Activated B cell treated with CpG ODN at 0.5 μM for 24 hours (primary cell): Measurements from ENCODE around the gene FGF1. TPM values are rescaled to one million over a fixed set of nuclear protein-coding genes. Genes with fewer than 3 reads are reported as not detected.

ENCODE experiments used
- ATAC-seq: fragments of 200-7000 bp; cut with Tn5 transposase; one replicate; pipeline ENCODE4 v1.10.0; 2021; ENCODE audit warnings: low read depth, mild to moderate bottlenecking, moderate library complexity
- CTCF ChIA-PET: fragments of 350-600 bp; sonication (Branson Sonifier 250); formaldehyde crosslinking; loops from one replicate; lab custom pipeline; 2021; ENCODE audit warnings: antibody characterized with exemption; lab: Charles Lee
- POLR2A ChIA-PET: fragments of 350-600 bp; sonication (Branson Sonifier 250); formaldehyde crosslinking; loops from one replicate; lab custom pipeline; 2021; ENCODE audit warnings: antibody characterized with exemption; lab: Charles Lee
- DNase-seq: peaks from one replicate; pipeline ENCODE4 v3.0.0; 2022
- H3K27ac Mint-ChIP-seq: one replicate; pipeline ENCODE4 v1.8.0; 2020; ENCODE audit warnings: mixed read lengths
- H3K27me3 Mint-ChIP-seq: one replicate; pipeline ENCODE4 v1.8.0; 2021; ENCODE audit warnings: mixed read lengths
- H3K36me3 Mint-ChIP-seq: one replicate; pipeline ENCODE4 v1.8.0; 2021; ENCODE audit warnings: low read depth, mixed read lengths
- H3K4me1 Mint-ChIP-seq: one replicate; pipeline ENCODE4 v1.8.0; 2021; ENCODE audit warnings: mixed read lengths
- H3K4me3 Mint-ChIP-seq: one replicate; pipeline ENCODE4 v1.8.0; 2020; ENCODE audit warnings: mild to moderate bottlenecking, mixed read lengths
- H3K9me3 Mint-ChIP-seq: one replicate; pipeline ENCODE4 v1.8.0; 2020; ENCODE audit warnings: mixed read lengths
- CTCF ChIP-seq: fragments of 200-600 bp; IDR thresholded peaks from one replicate; pipeline ENCODE4 v1.8.0; 2022; ENCODE audit warnings: antibody characterized with exemption, mild to moderate bottlenecking
- intact Hi-C: fragments of 100-400 bp; cut with micrococcal nuclease; formaldehyde crosslinking; loops from one replicate; pipeline ENCODE4 v1.15.1; 2024
- total RNA-seq: library from RNA; stranded (reverse); gene quantifications from 2 replicates; pipeline ENCODE4 v1.2.3, GENCODE V29; 2022

The FGF1 gene
- total RNA-seq, 1 donor from 2014 or later: not detected

- Mint-ChIP-seq H3K4me1 (peaks cover 10% of the 10 kb centered on the region), H3K27ac (no peak overlapping the region), H3K9me3 (no peaks in the 10 kb centered on the region), H3K4me3 (no peak overlapping the region), H3K36me3 (no peaks in the 10 kb centered on the region), H3K27me3 (peaks cover 25% of the 10 kb centered on the region)
- TF ChIP-seq CTCF: no peak
- POLR2A ChIA-PET: no interaction called here
- CTCF ChIA-PET: interaction anchor here (0.7 to 4.1 kb wide), 2 partner anchors 398 to 405 kb away, joined by 3 to 27 read pairs; no protein-coding TSS in a partner anchor
- DNase-seq (no peak), ATAC-seq (no peak)
- intact Hi-C loops: no loop called here
Observed at GRCh38 chr5:142550471-142550870, 135.4 kb downstream of the FGF1 start.

- ATAC-seq: no peak
- intact Hi-C loops: loop anchor here (10.0 kb wide), 1 partner anchor 225 kb away; the partner anchor contains the start of gene SPRY4
- no peak for TF ChIP-seq CTCF
- ChIA-PET POLR2A (no interaction called here), CTCF (interaction anchor here (0.6 to 4.1 kb wide), 2 partner anchors 397 to 529 kb away, joined by 3 to 27 read pairs; no protein-coding TSS in a partner anchor)
- H3K27ac Mint-ChIP-seq: no peak overlapping the region
- H3K4me3 Mint-ChIP-seq: no peak overlapping the region
- no peaks in the 10 kb centered on the region for H3K36me3 Mint-ChIP-seq
- H3K9me3 Mint-ChIP-seq: no peaks in the 10 kb centered on the region
- no peak for DNase-seq
- peaks cover 24% of the 10 kb centered on the region for H3K27me3 Mint-ChIP-seq
- H3K4me1 Mint-ChIP-seq: peaks cover 10% of the 10 kb centered on the region
Observed at GRCh38 chr5:142549834-142550233, 136.1 kb downstream of the FGF1 start.

GRCh38 chr5:142548739-142549275 is 137.1 kb downstream of the FGF1 start:
- H3K4me1 Mint-ChIP-seq: peaks cover 10% of the 10 kb centered on the region
- POLR2A ChIA-PET: no interaction called here
- DNase-seq (no peak), ATAC-seq (no peak)
- CTCF ChIA-PET: interaction anchor here (0.6 to 4.1 kb wide), 3 partner anchors 224 to 396 kb away, joined by 3 to 27 read pairs (median 3); partner anchors contain the start of gene SPRY4
- no peaks in the 10 kb centered on the region for H3K36me3 Mint-ChIP-seq
- no peak overlapping the region for H3K4me3 Mint-ChIP-seq
- no peak overlapping the region for H3K27ac Mint-ChIP-seq
- no peaks in the 10 kb centered on the region for H3K9me3 Mint-ChIP-seq
- H3K27me3 Mint-ChIP-seq: peaks cover 19% of the 10 kb centered on the region
- TF ChIP-seq CTCF: no peak
- intact Hi-C loops: loop anchor here (1.0 to 10.0 kb wide), 3 partner anchors 224 to 557 kb away; partner anchors contain the start of gene SPRY4

GRCh38 chr5:142547445-142548380 is 138.2 kb downstream of the FGF1 start:
- DNase-seq (no peak), ATAC-seq (no peak)
- Mint-ChIP-seq H3K4me1 (peaks cover 10% of the 10 kb centered on the region), H3K27ac (no peak overlapping the region), H3K27me3 (peaks cover 19% of the 10 kb centered on the region), H3K36me3 (no peaks in the 10 kb centered on the region), H3K9me3 (no peaks in the 10 kb centered on the region), H3K4me3 (no peak overlapping the region)
- POLR2A ChIA-PET: no interaction called here
- CTCF ChIA-PET: interaction anchor here (4.1 kb wide), 1 partner anchor 395 kb away, joined by 27 read pairs; no protein-coding TSS in a partner anchor
- intact Hi-C loops: loop anchor here (1.0 to 10.0 kb wide), 3 partner anchors 223 to 555 kb away; partner anchors contain the start of gene SPRY4
- no peak for TF ChIP-seq CTCF
